Fibroblast of lung (primary cell): ENCODE results near the gene SLC39A6. TPM values are rescaled to one million over a fixed set of nuclear protein-coding genes. Genes with fewer than 3 reads are reported as not detected.
"Not testable (repeated sequence)": the region's sequence is repeated elsewhere in the genome, so short reads cannot be mapped to it uniquely, and the experiment has no call there.

ENCODE experiments used
- DNase-seq, 2 donors: peaks; one replicate each; pipeline versions ENCODE4 v3.0.0 to v3.0.0-alpha.2; 2010; ENCODE audit warnings: low read depth in 2 of 2
- H2AFZ ChIP-seq: 2 replicates; pipeline ENCODE4 v1.5.1; 2012; ENCODE audit warnings: low read length, control low read depth, inconsistent platforms
- H3K27ac ChIP-seq: 2 replicates; pipeline ENCODE4 v1.5.1; 2011; ENCODE audit warnings: low read length, control low read depth; ENCODE audit not compliant: insufficient read depth
- H3K27me3 ChIP-seq: 2 replicates; pipeline ENCODE4 v1.5.1; 2011; ENCODE audit warnings: mild to moderate bottlenecking, low read length; ENCODE audit not compliant: control insufficient read depth, insufficient read depth
- H3K36me3 ChIP-seq: 2 replicates; pipeline ENCODE4 v1.5.1; 2011; ENCODE audit warnings: low read length; ENCODE audit not compliant: control insufficient read depth, insufficient read depth
- H3K4me1 ChIP-seq: 2 replicates; pipeline ENCODE4 v1.5.1; 2011; ENCODE audit warnings: low read length; ENCODE audit not compliant: control insufficient read depth, insufficient read depth; ENCODE audit errors: extremely low read depth
- H3K4me2 ChIP-seq: 2 replicates; pipeline ENCODE4 v1.5.1; 2011; ENCODE audit warnings: low read length, control low read depth; ENCODE audit not compliant: insufficient read depth; ENCODE audit errors: extremely low read depth
- H3K4me3 ChIP-seq, 4 experiments: fragments of 200-600 bp in 1 of 4; sonication (generic) in 1 of 4; replicated peaks in 1 of 4; 2 replicates each; pipeline ENCODE4 v1.5.1; 2011 to 2016; ENCODE audit warnings: low read length in 4 of 4, low read depth in 3 of 4, mild to moderate bottlenecking in 3 of 4, control low read depth in 2 of 4, inconsistent platforms in 1 of 4, mixed read lengths in 1 of 4; ENCODE audit not compliant: insufficient read depth in 1 of 4; ENCODE audit errors: control extremely low read depth in 1 of 4
- H3K79me2 ChIP-seq: 2 replicates; pipeline ENCODE4 v1.5.1; 2012; ENCODE audit warnings: mild to moderate bottlenecking, low read length, inconsistent platforms; ENCODE audit not compliant: control insufficient read depth, insufficient read depth
- H3K9ac ChIP-seq: 2 replicates; pipeline ENCODE4 v1.5.1; 2011; ENCODE audit warnings: mild to moderate bottlenecking, low read length, control low read depth; ENCODE audit not compliant: insufficient read depth
- H3K9me3 ChIP-seq: 2 replicates; pipeline ENCODE4 v1.5.1; 2012; ENCODE audit warnings: low read depth, low read length; ENCODE audit not compliant: control insufficient read depth, insufficient read depth
- H4K20me1 ChIP-seq: 2 replicates; pipeline ENCODE4 v1.5.1; 2011; ENCODE audit warnings: low read length; ENCODE audit not compliant: control insufficient read depth, insufficient read depth; ENCODE audit errors: extremely low read depth
- CTCF ChIP-seq, 2 donors: IDR thresholded peaks in 1 of 2; conservative IDR thresholded peaks in 1 of 2; 1 replicate in 1 of 2; 2 replicates in 1 of 2; pipeline ENCODE4 v1.5.1; 2011 to 2012; ENCODE audit warnings: low read length in 2 of 2, control low read depth in 1 of 2, inconsistent platforms in 1 of 2, low read depth in 1 of 2, mild to moderate bottlenecking in 1 of 2
- EZH2 ChIP-seq: IDR thresholded peaks from 2 replicates; pipeline ENCODE4 v1.5.1; 2012; ENCODE audit warnings: low read length, control low read depth, mild to moderate bottlenecking; ENCODE audit errors: missing control alignments
- polyA plus RNA-seq, 2 donors: library from polyadenylated mRNA; depleted of rRNA in 1 of 2; stranded (reverse) in 1 of 2; unstranded in 1 of 2; fragments of >200 nt; gene quantifications; 2 replicates each; pipeline ENCODE4 v1.2.1, GENCODE V29; 2011 to 2012; ENCODE audit warnings: missing spikeins in 1 of 2
- total RNA-seq: library from RNA; depleted of rRNA; stranded (reverse); fragments of >200 nt; gene quantifications from 2 replicates; pipeline ENCODE4 v1.2.1, GENCODE V29; 2014

The SLC39A6 gene
- total and polyA plus RNA-seq, 2 donors (not counting 1 experiment from before 2014, with no cell fraction given) = 118 to 164 TPM

DNA sequence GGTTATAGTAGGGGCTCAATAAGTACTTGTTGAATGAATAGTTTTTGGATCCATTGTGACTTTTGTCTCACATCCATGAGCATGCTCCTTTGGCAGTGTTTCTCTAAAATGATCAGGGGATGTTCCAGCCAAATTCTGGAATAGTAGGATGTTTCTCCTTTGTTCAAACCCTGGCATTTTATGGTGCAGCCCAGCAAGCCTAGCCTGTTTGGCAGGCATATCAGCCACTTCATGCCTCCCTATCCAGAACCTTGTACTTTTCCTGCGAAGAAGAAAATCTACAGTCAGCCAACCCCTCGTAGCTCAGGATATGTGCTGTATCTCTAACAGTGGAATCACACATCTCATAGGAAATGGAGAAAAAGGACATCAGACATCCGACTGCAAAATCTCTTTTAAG lies 34.7 kb downstream of the SLC39A6 start:
- H3K9ac ChIP-seq = no peak overlapping the region
- H3K36me3 ChIP-seq = no peaks in the 10 kb centered on the region
- no peak overlapping the region for H3K4me2 ChIP-seq
- H3K4me1 ChIP-seq = no peaks in the 10 kb centered on the region
- no peak overlapping the region for H3K4me3 ChIP-seq
- H3K9me3 ChIP-seq = no peaks in the 10 kb centered on the region
- no peak for TF ChIP-seq CTCF (conservative IDR thresholded peaks at IDR 0.05 in 1 of 2, IDR thresholded peaks at IDR 0.05 in 1 of 2; ENCODE audit: low read depth in 1 of 2, low read length in 2 of 2)
- no peak for TF ChIP-seq EZH2
- H2AFZ ChIP-seq = no peak overlapping the region
- no peaks in the 10 kb centered on the region for H4K20me1 ChIP-seq
- H3K27me3 ChIP-seq = no peaks in the 10 kb centered on the region
- no peak overlapping the region for H3K27ac ChIP-seq
- no peaks in the 10 kb centered on the region for H3K79me2 ChIP-seq
- DNase-seq = no peak

- DNase-seq, H3K4me3 ChIP-seq, H3K9me3 ChIP-seq, H3K27ac ChIP-seq, H3K9ac ChIP-seq, H3K4me1 ChIP-seq, H3K27me3 ChIP-seq, H2AFZ ChIP-seq, H3K36me3 ChIP-seq, H3K4me2 ChIP-seq, H3K79me2 ChIP-seq, H4K20me1 ChIP-seq: not testable (repeated sequence)
Measured at GRCh38 chr18:36092116-36092515, 37.0 kb downstream of the SLC39A6 start.

GRCh38 chr18:36089001-36089400 lies 40.1 kb downstream of the SLC39A6 start:
- Histone ChIP-seq H2AFZ (no peak overlapping the region), H3K4me3 (no peak overlapping the region), H3K27ac (no peak overlapping the region), H3K4me2 (no peak overlapping the region), H3K36me3 (no peaks in the 10 kb centered on the region), H3K9ac (no peak overlapping the region), H3K79me2 (no peaks in the 10 kb centered on the region), H4K20me1 (no peaks in the 10 kb centered on the region), H3K9me3 (no peaks in the 10 kb centered on the region), H3K27me3 (no peaks in the 10 kb centered on the region), H3K4me1 (no peaks in the 10 kb centered on the region)
- no peak for TF ChIP-seq EZH2
- no peak for TF ChIP-seq CTCF (conservative IDR thresholded peaks at IDR 0.05 in 1 of 2, IDR thresholded peaks at IDR 0.05 in 1 of 2; ENCODE audit: low read depth in 1 of 2, low read length in 2 of 2)
- no peak for DNase-seq
